PC-9 (cell line): ENCODE measurements around the gene TMEM150A.

Experiments used
- EZH2 ChIP-seq: fragments of 200-600 bp; sonication (generic); IDR thresholded peaks from 2 replicates; pipeline ENCODE4 v1.8.0; 2017; ENCODE audit warnings: antibody characterized with exemption, low read depth
- TF ChIP-seq, protein P1 (sequence below): fragments of 200-600 bp; sonication (generic); conservative IDR thresholded peaks from 2 replicates; pipeline ENCODE4 v1.6.1; 2017; ENCODE audit warnings: mixed run types, antibody characterized with exemption, mild to moderate bottlenecking, moderate library complexity

DNA sequence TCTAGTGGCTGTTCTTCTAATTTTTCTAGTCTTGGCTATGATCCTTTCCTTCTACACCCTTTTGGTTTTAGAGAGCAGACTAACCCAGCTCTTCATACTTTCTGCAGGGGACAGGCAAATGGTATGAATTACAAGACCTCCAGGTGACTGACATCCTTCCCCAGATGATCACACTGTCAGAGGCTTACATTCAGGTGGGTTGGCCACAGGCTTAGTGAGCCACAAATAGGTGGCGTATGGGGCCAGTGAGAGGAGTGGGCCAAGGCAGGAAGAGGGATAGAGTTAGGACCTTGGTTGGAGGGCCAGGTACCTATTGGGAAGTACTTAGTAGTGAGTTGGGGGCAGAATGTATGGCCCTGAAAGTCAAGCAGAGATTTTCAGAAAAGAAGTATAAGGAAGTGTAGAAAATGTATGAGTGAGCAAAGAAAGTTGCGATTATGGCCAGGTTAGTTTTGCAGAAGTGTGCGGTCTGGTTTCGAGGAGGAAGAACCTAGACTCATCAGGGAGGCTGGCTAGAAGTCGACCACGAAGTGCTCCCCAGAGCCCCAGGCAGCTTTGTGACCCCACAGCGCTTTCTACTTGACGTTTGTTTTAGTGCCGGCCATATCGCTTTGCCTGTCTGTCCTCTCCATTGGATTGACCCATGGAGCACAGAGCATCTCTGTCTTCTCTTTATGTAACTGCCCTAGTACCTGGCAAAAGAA lies 45.5 kb upstream of the TMEM150A start:
- TF ChIP-seq, protein P1, sequence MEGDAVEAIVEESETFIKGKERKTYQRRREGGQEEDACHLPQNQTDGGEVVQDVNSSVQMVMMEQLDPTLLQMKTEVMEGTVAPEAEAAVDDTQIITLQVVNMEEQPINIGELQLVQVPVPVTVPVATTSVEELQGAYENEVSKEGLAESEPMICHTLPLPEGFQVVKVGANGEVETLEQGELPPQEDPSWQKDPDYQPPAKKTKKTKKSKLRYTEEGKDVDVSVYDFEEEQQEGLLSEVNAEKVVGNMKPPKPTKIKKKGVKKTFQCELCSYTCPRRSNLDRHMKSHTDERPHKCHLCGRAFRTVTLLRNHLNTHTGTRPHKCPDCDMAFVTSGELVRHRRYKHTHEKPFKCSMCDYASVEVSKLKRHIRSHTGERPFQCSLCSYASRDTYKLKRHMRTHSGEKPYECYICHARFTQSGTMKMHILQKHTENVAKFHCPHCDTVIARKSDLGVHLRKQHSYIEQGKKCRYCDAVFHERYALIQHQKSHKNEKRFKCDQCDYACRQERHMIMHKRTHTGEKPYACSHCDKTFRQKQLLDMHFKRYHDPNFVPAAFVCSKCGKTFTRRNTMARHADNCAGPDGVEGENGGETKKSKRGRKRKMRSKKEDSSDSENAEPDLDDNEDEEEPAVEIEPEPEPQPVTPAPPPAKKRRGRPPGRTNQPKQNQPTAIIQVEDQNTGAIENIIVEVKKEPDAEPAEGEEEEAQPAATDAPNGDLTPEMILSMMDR: no peak
- TF ChIP-seq EZH2: no peak
